Ascending aorta (tissue), 2 donors: ENCODE data around the gene RPGR. TPM values are rescaled to one million over a fixed set of nuclear protein-coding genes. Genes with fewer than 3 reads are reported as not detected.

ENCODE experiments used
- DNase-seq, 2 donors: peaks; one replicate each; pipeline ENCODE4 v3.0.0-alpha.2; 2019; ENCODE audit warnings: low spot score in 2 of 2
- H3K27ac ChIP-seq, 2 donors: fragments of 200-600 bp; sonication (generic); one replicate each; pipeline ENCODE4 v1.5.1; 2016 to 2017; ENCODE audit warnings: mild to moderate bottlenecking in 1 of 2
- H3K27me3 ChIP-seq: fragments of 200-600 bp; sonication (generic); one replicate; pipeline ENCODE4 v1.5.1; 2017
- H3K36me3 ChIP-seq, 2 donors: fragments of 200-600 bp; sonication (generic); one replicate each; pipeline ENCODE4 v1.5.1; 2016
- H3K4me1 ChIP-seq, 2 donors: fragments of 200-600 bp; sonication (generic); one replicate each; pipeline ENCODE4 v1.5.1; 2016 to 2017; ENCODE audit warnings: mild to moderate bottlenecking in 1 of 2
- H3K4me3 ChIP-seq, 2 donors: fragments of 200-600 bp; sonication (generic); one replicate each; pipeline ENCODE4 v1.5.1; 2016 to 2017; ENCODE audit warnings: mild to moderate bottlenecking in 1 of 2
- H3K9me3 ChIP-seq, 2 donors: fragments of 200-600 bp; sonication (generic); one replicate each; pipeline ENCODE4 v1.5.1; 2016
- intact Hi-C: fragments of 100-400 bp; cut with DNase I; formaldehyde crosslinking; loops from one replicate; pipeline ENCODE4 v1.15.1; 2023
- total RNA-seq: library from RNA; depleted of rRNA; stranded (reverse); fragments of >200 nt; gene quantifications from one replicate; pipeline ENCODE4 v1.1.0, GENCODE V29; 2016
- TF ChIP-seq, protein P1 (sequence below), 3 experiments: fragments of 200-600 bp in 2 of 3; fragments of 450-650 bp in 1 of 3; sonication (generic) in 2 of 3; IDR thresholded peaks; one replicate each; pipeline ENCODE4 v1.5.1; 2016 to 2019; ENCODE audit warnings: antibody characterized with exemption in 3 of 3, mild to moderate bottlenecking in 1 of 3, moderate library complexity in 1 of 3

Gene RPGR
- total RNA-seq, 1 donor from 2014 or later = 12.0 TPM

DNA sequence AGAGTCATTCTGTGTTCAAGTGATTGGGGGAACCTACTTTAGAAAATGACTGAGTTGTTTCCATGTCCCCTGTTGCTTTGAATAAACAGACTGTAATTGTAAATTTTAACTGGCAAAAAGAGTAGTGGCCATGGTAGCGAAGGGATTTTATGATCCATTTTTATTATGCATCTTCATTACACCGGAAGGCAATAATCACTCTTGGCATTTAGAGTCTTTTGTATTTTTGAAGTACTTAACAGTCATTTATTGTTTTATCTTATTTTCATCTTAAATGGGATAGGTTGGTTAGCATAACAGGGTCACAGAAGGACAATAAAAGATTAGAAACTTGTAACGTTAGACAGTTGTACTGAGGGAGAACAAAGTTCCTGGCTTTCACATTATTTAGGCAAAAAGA, 14.1 kb upstream of the RPGR start:
- Histone ChIP-seq H3K36me3 (no peaks in the 10 kb centered on the region), H3K4me3 (no peak overlapping the region), H3K4me1 (no peaks in the 10 kb centered on the region), H3K27ac (no peak overlapping the region), H3K27me3 (no peaks in the 10 kb centered on the region), H3K9me3 (no peaks in the 10 kb centered on the region)
- TF ChIP-seq, protein P1, sequence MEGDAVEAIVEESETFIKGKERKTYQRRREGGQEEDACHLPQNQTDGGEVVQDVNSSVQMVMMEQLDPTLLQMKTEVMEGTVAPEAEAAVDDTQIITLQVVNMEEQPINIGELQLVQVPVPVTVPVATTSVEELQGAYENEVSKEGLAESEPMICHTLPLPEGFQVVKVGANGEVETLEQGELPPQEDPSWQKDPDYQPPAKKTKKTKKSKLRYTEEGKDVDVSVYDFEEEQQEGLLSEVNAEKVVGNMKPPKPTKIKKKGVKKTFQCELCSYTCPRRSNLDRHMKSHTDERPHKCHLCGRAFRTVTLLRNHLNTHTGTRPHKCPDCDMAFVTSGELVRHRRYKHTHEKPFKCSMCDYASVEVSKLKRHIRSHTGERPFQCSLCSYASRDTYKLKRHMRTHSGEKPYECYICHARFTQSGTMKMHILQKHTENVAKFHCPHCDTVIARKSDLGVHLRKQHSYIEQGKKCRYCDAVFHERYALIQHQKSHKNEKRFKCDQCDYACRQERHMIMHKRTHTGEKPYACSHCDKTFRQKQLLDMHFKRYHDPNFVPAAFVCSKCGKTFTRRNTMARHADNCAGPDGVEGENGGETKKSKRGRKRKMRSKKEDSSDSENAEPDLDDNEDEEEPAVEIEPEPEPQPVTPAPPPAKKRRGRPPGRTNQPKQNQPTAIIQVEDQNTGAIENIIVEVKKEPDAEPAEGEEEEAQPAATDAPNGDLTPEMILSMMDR (IDR thresholded peaks at IDR 0.05) = no peak
- no peak for DNase-seq
- intact Hi-C loops = no loop called here

DNA sequence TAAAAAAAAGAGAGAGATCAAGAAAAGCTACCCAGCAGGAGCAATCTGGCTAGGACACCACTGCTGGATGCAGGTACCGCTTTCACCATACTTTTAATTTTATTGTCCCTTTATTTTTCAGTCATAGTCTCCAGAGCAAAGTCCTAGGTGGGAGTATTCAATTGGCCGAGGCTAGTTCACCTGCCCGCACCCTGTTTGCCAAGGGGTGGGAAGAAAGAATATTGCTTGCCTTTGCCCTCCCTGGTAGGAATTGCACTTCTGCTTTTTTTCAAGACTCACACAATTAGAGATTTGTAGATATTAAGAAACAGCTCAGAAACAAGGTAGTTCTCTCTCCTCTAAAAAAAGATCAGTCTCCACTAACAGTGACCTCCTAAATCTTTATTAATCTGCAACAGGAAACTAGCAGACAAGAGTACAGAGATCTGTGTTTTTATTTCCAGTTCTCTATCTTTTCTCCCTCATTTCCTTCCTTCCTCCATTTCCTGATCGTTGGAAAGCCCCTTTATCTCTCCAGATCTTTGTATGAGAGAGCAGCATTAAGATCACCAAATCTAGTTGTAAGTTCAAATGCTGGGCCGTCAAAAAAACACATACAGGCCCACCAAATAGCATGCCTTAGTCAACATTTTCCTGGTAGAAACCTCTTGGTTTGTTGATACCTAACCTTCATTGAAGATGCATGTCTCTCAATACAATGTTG, 9.4 kb upstream of the RPGR start:
- no peak for DNase-seq
- TF ChIP-seq, protein P1 (IDR thresholded peaks at IDR 0.05) = no peak
- Histone ChIP-seq H3K36me3 (no peaks in the 10 kb centered on the region), H3K27me3 (no peaks in the 10 kb centered on the region), H3K9me3 (no peaks in the 10 kb centered on the region), H3K27ac (no peak overlapping the region), H3K4me3 (no peak overlapping the region), H3K4me1 (no peaks in the 10 kb centered on the region)
- intact Hi-C loops = no loop called here

DNA sequence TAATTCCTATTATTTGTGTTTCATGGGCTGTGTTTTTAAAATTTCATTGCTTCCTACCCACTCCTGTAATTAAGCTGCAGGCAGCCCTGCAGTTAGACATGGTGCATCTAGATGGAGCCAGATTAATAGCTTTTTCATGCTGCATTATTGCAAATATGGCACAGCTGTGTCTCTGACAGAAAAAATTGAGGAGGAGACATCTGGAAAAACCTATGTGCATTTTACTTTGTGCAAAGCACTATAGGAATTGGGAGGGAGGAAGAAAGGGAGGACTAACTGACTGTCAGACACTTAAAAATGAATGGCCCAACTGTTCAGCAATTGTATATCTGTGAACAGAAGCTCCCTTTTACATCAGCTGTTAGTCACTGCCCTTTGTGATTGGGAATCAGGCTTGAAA, 8.1 kb upstream of the RPGR start:
- H3K27me3 ChIP-seq = no peaks in the 10 kb centered on the region
- intact Hi-C loops = no loop called here

DNA sequence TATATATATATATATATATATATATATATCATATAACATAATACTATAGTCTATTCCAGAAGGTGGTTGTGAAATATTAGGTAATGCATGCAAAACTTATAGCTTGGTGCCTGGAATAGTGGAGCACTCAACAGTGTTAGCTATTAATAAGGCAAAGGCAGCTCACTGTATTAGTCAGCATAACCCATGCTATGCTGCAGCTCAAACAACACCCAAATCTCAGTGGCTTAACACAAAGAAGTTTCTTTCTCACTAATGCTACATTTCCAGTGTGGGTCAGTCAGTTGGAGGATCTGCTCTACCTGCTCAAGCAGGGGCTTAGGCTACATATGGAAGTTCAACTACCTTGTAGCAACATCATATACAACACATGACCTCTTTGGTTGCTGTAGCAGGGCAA, 5.2 kb upstream of the RPGR start:
- H3K36me3 ChIP-seq = no peaks in the 10 kb centered on the region
- no peak overlapping the region for H3K27ac ChIP-seq
- intact Hi-C loops = no loop called here
- H3K4me1 ChIP-seq = no peaks in the 10 kb centered on the region
- TF ChIP-seq, protein P1 (IDR thresholded peaks at IDR 0.05) = no peak
- no peak overlapping the region for H3K4me3 ChIP-seq
- DNase-seq = no peak
- H3K27me3 ChIP-seq = no peaks in the 10 kb centered on the region
- H3K9me3 ChIP-seq = no peaks in the 10 kb centered on the region

More for the DNA sequence above, 8.1 kb upstream of the RPGR start:
- DNase-seq = no peak
- H3K4me3 ChIP-seq = no peak overlapping the region
- no peaks in the 10 kb centered on the region for H3K4me1 ChIP-seq
- no peaks in the 10 kb centered on the region for H3K36me3 ChIP-seq
- H3K27ac ChIP-seq = no peak overlapping the region
- TF ChIP-seq, protein P1 (IDR thresholded peaks at IDR 0.05) = no peak
- H3K9me3 ChIP-seq = no peaks in the 10 kb centered on the region

DNA sequence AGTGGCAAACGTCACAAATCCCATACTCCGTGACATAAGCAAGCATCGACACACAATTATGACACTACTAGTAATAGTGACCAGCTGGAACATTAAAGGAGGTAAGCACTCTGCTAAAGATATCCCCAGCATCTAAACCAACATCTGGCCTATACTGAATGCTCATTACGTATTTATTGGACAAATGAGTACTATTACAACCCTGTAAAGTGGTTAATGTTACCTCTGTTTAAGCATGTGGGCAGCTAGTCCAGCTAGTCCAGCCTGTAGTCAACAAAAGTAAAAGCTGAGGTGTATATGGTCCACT, 419 bp upstream of the RPGR start:
- no peaks in the 10 kb centered on the region for H3K27me3 ChIP-seq
- no peak for DNase-seq
- no peaks in the 10 kb centered on the region for H3K9me3 ChIP-seq
- no peaks in the 10 kb centered on the region for H3K36me3 ChIP-seq
- TF ChIP-seq, protein P1 (IDR thresholded peaks at IDR 0.05) = no peak
- peak overlapping the region; percentile 84 to 85 for H3K27ac ChIP-seq
- intact Hi-C loops = loop anchor here (1.0 to 10.0 kb wide), 6 partner anchors 95 to 753 kb away; partner anchors contain the start of genes DYNLT3 and LANCL3
- H3K4me3 ChIP-seq = peak overlapping the region; percentile 61 to 76
- H3K4me1 ChIP-seq = no peaks in the 10 kb centered on the region
